ENCODE measurements around the gene TJP1. TPM values are rescaled to one million over a fixed set of nuclear protein-coding genes. Genes with fewer than 3 reads are reported as not detected.
"Not testable (repeated sequence)": the region's sequence is repeated elsewhere in the genome, so short reads cannot be mapped to it uniquely, and the experiment has no call there.

TJP1 gene
- total RNA-seq, 1 donor from 2014 or later = 0.44 TPM

DNA sequence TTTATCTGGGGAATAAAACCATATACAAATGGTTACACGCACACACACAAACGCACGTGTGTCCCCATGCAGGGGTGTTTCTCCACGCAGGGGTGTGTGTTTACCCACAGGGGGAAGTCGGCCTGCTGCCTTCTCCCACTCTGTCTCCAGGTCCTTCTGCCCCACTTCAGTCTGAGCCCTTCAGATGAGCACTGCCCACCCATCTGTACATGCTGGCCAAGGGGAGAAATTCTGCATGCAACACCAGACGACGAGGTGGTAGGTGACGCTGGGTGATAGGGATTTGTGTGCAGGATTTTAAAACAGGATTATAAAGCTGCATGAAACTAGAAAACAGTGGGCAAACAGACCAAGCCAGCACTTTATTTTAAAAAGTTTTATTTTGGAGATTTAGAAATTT, 122.5 kb downstream of the TJP1 start:
- POLR2A ChIA-PET = no interaction called here
- no peak overlapping the region for H3K27ac Mint-ChIP-seq
- ATAC-seq (ENCODE audit: low read depth) (no peak), DNase-seq (no peak)
- CTCF ChIA-PET = no interaction called here
- TF ChIP-seq, protein P1, sequence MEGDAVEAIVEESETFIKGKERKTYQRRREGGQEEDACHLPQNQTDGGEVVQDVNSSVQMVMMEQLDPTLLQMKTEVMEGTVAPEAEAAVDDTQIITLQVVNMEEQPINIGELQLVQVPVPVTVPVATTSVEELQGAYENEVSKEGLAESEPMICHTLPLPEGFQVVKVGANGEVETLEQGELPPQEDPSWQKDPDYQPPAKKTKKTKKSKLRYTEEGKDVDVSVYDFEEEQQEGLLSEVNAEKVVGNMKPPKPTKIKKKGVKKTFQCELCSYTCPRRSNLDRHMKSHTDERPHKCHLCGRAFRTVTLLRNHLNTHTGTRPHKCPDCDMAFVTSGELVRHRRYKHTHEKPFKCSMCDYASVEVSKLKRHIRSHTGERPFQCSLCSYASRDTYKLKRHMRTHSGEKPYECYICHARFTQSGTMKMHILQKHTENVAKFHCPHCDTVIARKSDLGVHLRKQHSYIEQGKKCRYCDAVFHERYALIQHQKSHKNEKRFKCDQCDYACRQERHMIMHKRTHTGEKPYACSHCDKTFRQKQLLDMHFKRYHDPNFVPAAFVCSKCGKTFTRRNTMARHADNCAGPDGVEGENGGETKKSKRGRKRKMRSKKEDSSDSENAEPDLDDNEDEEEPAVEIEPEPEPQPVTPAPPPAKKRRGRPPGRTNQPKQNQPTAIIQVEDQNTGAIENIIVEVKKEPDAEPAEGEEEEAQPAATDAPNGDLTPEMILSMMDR (IDR thresholded peaks at IDR 0.05) = no peak
- no peaks in the 10 kb centered on the region for H3K27me3 Mint-ChIP-seq
- H3K4me3 Mint-ChIP-seq = no peak overlapping the region
- no peaks in the 10 kb centered on the region for H3K36me3 Mint-ChIP-seq (ENCODE audit: low read depth)
- no peaks in the 10 kb centered on the region for H3K4me1 Mint-ChIP-seq
- H3K9me3 Mint-ChIP-seq = peaks cover 6% of the 10 kb centered on the region
- intact Hi-C loops (cut with micrococcal nuclease) = no loop called here

DNA sequence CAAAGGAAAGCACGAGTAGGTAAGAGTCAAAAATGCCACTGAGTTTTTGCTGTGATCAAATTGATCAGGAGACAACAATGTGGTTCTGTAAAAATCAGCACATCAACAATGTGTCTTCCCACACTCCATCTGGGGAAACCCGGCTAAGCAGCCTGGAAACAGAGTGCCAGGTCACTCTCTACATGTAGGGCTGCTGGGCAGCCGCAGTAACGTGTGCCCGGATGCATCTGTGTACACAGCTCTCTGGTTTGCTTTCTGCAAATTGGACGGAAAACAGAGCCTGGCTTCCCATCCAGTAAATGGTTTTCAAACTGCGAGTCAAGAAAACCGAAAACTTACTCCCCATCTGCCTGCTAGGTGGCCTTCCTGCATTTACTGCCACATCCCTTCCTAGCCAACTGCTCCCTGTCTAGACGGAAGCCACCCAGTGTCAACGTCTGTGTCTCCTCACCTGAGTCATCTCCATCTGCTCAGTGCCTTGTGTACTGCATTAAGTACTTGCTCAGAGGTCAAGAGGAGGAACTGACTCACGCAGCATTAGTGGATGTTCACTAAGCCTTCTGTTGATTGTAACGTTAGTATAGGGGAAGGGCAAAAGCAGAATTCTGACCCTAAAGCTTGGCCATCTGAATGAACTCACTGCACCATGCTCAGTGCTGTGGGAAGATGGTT, 124.1 kb downstream of the TJP1 start:
- Mint-ChIP-seq H3K9me3 (peaks cover 16% of the 10 kb centered on the region), H3K4me3 (no peak overlapping the region), H3K36me3 (ENCODE audit: low read depth) (no peaks in the 10 kb centered on the region), H3K4me1 (no peaks in the 10 kb centered on the region), H3K27me3 (no peaks in the 10 kb centered on the region), H3K27ac (no peak overlapping the region)
- no peak for DNase-seq
- intact Hi-C loops (cut with micrococcal nuclease) = no loop called here
- ATAC-seq (ENCODE audit: low read depth) = no peak
- ChIA-PET CTCF (no interaction called here), POLR2A (no interaction called here)
- TF ChIP-seq, protein P1 (IDR thresholded peaks at IDR 0.05) = no peak

DNA sequence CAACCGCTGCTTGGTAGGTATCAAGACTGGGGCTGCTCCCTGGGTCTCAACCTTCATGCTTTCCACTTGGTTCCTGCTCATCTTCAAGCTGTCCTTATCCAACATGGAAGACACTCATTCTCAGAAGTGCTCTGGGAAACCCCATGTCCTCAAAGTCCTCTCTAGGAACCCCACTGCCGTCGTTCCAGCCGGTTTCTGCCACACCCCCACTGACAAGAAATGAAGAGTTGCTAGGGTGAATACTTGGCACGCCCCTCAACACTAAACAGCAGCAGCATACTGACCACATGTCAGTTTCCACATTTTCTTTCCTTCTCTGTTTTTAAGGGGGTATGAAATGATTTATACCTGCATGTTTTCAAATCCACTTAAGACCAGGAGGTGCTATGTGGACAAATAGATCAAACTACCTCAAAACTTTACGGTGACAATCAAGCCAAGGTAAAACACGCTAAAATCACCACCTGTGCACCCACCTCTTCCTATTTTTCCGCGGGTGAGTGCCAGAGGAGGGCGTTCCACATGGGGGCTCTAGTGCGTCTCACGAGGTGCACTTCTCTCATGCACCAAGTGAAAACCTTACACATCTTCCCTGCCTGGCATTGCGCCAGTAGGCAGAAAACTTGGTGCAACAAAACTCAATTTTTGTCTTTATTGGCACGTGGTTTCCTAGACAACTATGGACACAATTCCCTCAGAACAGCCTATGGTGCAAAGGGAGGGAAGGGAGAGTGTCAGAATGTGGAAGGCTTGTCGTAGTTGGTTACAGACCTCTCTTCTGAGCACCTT, 125.1 kb downstream of the TJP1 start:
- H3K4me3 Mint-ChIP-seq = no peak overlapping the region
- peaks cover 18% of the 10 kb centered on the region for H3K9me3 Mint-ChIP-seq
- POLR2A ChIA-PET = no interaction called here
- no peaks in the 10 kb centered on the region for H3K27me3 Mint-ChIP-seq
- CTCF ChIA-PET = no interaction called here
- no peak overlapping the region for H3K27ac Mint-ChIP-seq
- no peaks in the 10 kb centered on the region for H3K4me1 Mint-ChIP-seq
- intact Hi-C loops (cut with micrococcal nuclease) = no loop called here
- TF ChIP-seq, protein P1 (IDR thresholded peaks at IDR 0.05) = no peak
- ATAC-seq (ENCODE audit: low read depth) = no peak
- H3K36me3 Mint-ChIP-seq (ENCODE audit: low read depth) = no peaks in the 10 kb centered on the region
- DNase-seq = no peak

DNA sequence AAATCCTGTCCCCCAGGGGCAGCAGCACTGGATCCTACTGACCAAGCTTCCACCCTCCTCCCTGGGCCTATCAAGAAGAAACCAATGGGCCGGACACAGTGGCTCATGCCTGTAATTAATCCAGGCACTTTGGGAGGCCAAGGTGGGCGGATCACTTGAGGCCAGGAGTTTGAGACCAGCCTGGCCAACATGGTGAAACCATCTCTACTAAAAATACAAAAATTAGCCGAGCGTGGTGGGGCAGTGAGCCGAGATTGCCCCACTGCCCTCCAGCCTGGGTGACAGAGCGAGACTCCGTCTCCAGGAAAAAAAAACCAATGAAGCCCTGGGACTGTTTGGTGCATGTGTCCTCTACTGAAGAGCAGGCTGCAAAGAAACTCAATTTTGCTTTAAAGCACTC, 125.8 kb downstream of the TJP1 start:
- DNase-seq; POLR2A ChIA-PET; H3K27ac Mint-ChIP-seq; intact Hi-C loops (cut with micrococcal nuclease); H3K27me3 Mint-ChIP-seq; H3K4me3 Mint-ChIP-seq; H3K4me1 Mint-ChIP-seq; H3K36me3 Mint-ChIP-seq (ENCODE audit: low read depth); ATAC-seq (ENCODE audit: low read depth); CTCF ChIA-PET: not testable (repeated sequence)
- H3K9me3 Mint-ChIP-seq = peaks cover 18% of the 10 kb centered on the region

DNA sequence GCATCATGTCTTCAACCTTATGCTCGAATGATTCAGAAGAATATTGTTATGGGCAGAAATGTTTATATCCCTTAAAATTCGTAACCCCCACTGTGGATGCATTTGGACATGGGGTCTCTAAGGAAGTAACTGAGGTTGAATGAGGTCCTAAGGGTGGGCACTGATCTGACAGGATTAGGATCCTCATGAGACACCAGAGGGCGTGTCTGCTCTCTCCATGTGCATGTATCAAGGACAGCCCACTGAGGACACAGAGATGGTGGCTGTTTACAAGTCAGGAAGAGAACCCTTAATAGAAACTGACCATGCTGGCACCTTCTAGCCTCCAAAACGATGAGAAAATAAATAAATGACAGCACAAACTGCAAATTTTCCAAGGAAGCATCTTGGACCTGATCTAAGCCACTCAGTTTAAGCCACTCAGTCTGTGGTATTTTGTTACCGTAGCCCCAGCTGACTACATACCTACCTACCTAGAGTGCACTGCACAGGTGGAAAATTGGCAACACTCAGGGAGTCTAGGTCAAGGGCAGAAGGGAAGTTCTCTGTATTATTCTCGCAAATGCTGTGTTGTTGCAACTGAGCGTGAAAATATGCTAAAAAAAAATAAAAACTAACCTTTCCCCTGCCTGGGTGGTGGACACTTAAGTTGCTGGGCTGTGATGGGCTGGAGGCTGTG, 126.6 kb downstream of the TJP1 start:
- Mint-ChIP-seq H3K27ac (no peak overlapping the region), H3K4me3 (no peak overlapping the region), H3K4me1 (no peaks in the 10 kb centered on the region), H3K36me3 (ENCODE audit: low read depth) (no peaks in the 10 kb centered on the region), H3K9me3 (peaks cover 18% of the 10 kb centered on the region), H3K27me3 (peaks cover 2% of the 10 kb centered on the region)
- ChIA-PET POLR2A (no interaction called here), CTCF (no interaction called here)
- TF ChIP-seq, protein P1 (IDR thresholded peaks at IDR 0.05) = no peak
- ATAC-seq (ENCODE audit: low read depth) (no peak), DNase-seq (no peak)
- intact Hi-C loops (cut with micrococcal nuclease) = no loop called here

All from activated B cell treated with CpG ODN at 0.5 μM for 24 hours (primary cell).